T-helper 2 cell treated with Interferon-gamma antibody and Interleukin-4, amounts not matched to agents 100 ng/mL and 5 ng/mL, for 36 hours (primary cell): Measurements from ENCODE around the gene MEGF6. TPM values are rescaled to one million over a fixed set of nuclear protein-coding genes. Genes with fewer than 3 reads are reported as not detected.

Experiments
- intact Hi-C: fragments of 100-400 bp; cut with micrococcal nuclease; formaldehyde crosslinking; loops from one replicate; pipeline ENCODE4 v1.15.1; 2023
- total RNA-seq: library from RNA; stranded (reverse); gene quantifications from 2 replicates; pipeline ENCODE4 v1.2.3, GENCODE V29; 2022

The MEGF6 gene
- total RNA-seq, 1 donor from 2014 or later, result 11.3 TPM

- intact Hi-C loops, result no loop called here
Observed at GRCh38 chr1:3474421-3474820, 136.9 kb downstream of the MEGF6 start.

GRCh38 chr1:3474016-3474415, 137.3 kb downstream of the MEGF6 start:
- intact Hi-C loops, result no loop called here

GRCh38 chr1:3473381-3473844, 137.9 kb downstream of the MEGF6 start:
- intact Hi-C loops, result no loop called here

- intact Hi-C loops, result no loop called here
Observed at GRCh38 chr1:3472906-3473305, 138.4 kb downstream of the MEGF6 start.

DNA sequence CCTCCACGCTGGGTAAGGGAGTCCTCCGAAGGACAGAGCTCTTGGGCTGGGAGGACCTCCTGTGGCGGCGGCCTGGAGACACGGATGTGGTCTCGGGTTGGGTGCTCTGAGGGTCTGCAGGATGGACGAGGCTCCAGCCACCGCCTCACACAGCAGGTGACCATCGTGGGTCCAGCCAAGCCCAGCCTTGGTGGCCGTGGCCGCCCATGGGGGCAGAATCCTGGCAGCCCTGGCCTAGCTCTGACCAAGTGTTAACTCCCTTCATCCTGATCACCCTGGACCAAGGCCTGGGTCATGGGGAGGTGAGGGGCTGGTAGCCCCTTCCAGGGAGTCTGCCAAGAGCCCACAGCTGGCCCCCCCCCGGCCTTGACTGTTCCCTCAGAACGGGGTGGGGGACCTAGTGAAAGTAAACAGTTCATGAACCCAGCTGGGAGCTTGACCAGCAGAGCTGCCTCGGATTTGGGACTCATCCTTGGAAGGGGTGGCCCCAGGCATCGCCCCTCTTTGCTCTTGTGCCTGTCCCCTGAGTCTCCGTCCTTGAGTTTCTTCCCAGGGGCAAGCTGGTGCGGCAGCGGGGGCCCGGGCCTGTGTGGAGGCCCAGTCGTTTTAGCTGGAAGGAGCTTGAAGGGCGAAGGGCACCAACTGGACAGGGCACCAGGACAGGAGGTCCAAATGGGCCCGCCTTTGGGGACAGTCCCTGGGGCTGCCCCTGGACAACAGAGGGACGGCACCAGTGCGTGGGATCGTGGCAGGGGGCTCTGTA, 139.0 kb downstream of the MEGF6 start:
- intact Hi-C loops, result no loop called here

- intact Hi-C loops, result no loop called here
Observed at GRCh38 chr1:3471356-3472087, 139.8 kb downstream of the MEGF6 start.

GRCh38 chr1:3470650-3471355, 140.5 kb downstream of the MEGF6 start:
- intact Hi-C loops, result no loop called here

- intact Hi-C loops, result no loop called here
Observed at GRCh38 chr1:3469849-3470649, 141.3 kb downstream of the MEGF6 start.

DNA sequence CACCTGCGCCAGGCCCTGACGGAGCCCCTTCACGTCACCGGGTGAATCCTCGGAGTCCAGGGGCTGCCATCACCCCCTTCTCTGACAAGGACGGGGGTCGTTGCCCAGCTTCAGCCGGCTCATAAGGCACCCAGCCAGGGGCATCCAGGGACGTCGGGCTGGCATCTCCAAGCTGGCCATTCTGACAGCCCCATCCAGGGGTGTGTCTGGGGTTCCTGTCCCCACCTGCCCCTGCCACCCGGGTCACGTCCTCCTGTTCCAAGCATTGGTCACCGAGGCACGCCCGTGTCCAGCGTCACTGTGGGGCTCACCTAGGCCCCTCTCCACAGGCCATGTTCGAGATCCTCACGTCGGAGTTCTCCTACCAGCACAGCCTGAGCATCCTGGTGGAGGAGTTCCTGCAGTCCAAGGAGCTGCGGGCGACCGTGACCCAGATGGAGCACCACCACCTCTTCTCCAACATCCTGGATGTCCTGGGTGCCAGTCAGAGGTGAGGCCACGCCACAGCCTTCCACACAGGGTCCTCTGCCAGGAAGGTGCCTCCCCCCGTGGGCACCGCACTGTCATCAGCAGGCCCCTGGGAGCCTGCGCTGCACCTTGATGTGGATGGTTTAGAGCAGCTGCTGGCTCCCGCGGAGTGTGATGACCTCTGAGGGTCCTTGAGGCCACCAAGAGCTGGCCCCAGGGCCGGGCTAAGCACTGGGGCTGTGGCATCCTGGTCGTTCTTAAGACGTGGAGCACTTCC, 142.0 kb downstream of the MEGF6 start:
- intact Hi-C loops, result no loop called here

- intact Hi-C loops, result no loop called here
Observed at GRCh38 chr1:3468236-3469103, 142.8 kb downstream of the MEGF6 start.

- intact Hi-C loops, result no loop called here
Observed at GRCh38 chr1:3467096-3468036, 143.9 kb downstream of the MEGF6 start.

GRCh38 chr1:3466366-3467075, 144.8 kb downstream of the MEGF6 start:
- intact Hi-C loops, result no loop called here

GRCh38 chr1:3465935-3466321, 145.4 kb downstream of the MEGF6 start:
- intact Hi-C loops, result no loop called here

DNA sequence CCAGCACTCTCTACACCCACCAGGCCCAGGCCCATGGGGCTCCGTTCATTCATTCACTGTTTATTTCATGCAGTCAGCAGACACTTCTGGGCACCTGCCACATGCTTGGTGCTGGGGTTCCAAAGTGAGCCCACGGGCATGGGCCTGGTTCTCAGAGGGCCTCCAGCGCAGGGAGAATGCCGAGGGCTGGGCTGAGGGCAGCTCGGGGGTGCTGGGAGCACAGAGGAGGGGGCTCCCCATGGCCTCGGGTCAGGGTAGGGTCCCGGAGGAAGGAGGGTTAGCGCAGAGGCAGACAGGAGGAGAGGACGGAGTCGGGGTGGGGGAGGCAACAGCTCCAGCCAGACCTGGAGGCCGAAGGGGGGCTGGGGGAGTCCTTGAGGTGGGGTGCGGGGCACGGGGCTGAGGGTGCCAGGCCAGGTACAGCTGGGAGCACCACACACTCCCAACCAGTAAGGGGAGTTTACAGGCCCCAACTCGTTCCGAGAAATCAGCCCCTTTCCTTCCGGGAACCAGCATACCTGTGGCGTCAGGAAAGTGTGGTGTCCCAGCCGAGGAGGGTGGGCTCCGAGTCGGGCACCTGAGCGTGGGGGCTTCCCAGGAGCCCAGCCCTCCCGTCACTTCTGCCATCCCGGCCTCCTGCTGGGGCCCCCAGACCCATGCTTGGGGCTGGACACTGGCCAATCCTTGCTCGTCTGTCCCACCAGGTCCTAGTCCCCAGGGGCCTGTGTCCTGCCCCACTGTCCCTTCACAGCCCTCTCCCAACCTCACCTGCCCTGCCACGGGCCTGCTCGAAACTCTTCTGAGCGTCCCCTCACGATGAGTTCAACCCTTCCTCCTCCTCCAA, 146.0 kb downstream of the MEGF6 start:
- intact Hi-C loops, result no loop called here

- intact Hi-C loops, result no loop called here
Observed at GRCh38 chr1:3464649-3465025, 146.7 kb downstream of the MEGF6 start.

- intact Hi-C loops, result no loop called here
Observed at GRCh38 chr1:3463891-3464648, 147.2 kb downstream of the MEGF6 start.
